ENCODE measurements around the gene DCAF4. TPM values are rescaled to one million over a fixed set of nuclear protein-coding genes. Genes with fewer than 3 reads are reported as not detected.

The DCAF4 gene
- total and polyA plus RNA-seq, 2 donors (not counting 1 experiment from before 2014, with no cell fraction given) = 10.2 to 20.7 TPM

DNA sequence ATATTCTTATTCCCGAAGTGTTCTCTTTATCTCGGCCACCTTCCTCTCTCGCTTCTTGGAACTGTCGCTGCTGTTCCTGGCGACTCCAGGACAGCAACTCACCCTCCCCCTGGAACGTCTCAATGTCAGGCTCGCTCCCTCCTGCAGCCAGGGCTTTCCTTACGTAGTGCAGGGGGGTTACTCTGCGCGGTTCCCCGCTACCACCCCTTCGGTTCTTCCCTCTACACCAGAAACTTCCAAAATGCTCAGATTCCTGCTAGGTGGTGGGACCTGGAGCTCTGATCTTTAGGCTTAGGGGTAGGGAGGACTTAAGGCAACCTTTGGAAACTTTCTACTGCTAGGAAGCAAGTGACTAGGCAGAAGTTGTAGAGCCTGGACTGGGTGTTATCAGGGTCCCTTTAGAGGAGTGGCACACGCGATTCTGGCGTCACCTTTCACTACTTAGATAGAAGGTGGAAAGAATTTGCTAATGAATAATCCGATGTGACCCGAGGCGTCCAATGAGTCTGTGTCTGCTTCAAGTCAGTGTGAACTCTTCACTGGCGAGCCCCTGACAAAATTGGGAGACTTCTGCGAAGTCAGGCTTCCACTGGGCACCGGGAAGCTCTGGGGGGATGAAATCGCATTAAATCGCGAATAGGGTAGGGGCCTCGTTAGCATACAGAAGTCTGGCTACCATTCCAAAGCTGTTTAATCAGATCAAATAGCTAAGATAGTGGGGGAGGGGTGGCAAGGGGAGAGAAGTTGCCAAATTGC lies 31.5 kb upstream of the DCAF4 start:
- peak overlapping the region; percentile 38 for H3K27ac ChIP-seq (ENCODE audit: insufficient read depth, low read length)
- no peaks in the 10 kb centered on the region for H3K36me3 ChIP-seq (ENCODE audit: control insufficient read depth, insufficient read depth, low read length)
- H3K4me1 ChIP-seq (ENCODE audit: control insufficient read depth, extremely low read depth, insufficient read depth, low read length) = peaks cover 12% of the 10 kb centered on the region
- peaks cover 37% of the 10 kb centered on the region for H3K79me2 ChIP-seq (ENCODE audit: control insufficient read depth, insufficient read depth, low read length)
- peak overlapping the region; percentile 98 for H3K4me2 ChIP-seq (ENCODE audit: extremely low read depth, insufficient read depth, low read length)
- no peaks in the 10 kb centered on the region for H3K9me3 ChIP-seq (ENCODE audit: control insufficient read depth, insufficient read depth, low read depth, low read length)
- peak overlapping the region; percentile 85 to 94 (median 91) for H3K4me3 ChIP-seq (replicated peaks in 1 of 4; ENCODE audit: control extremely low read depth in 1 of 4, insufficient read depth in 1 of 4, low read depth in 3 of 4, low read length in 4 of 4)
- TF ChIP-seq, protein P1, sequence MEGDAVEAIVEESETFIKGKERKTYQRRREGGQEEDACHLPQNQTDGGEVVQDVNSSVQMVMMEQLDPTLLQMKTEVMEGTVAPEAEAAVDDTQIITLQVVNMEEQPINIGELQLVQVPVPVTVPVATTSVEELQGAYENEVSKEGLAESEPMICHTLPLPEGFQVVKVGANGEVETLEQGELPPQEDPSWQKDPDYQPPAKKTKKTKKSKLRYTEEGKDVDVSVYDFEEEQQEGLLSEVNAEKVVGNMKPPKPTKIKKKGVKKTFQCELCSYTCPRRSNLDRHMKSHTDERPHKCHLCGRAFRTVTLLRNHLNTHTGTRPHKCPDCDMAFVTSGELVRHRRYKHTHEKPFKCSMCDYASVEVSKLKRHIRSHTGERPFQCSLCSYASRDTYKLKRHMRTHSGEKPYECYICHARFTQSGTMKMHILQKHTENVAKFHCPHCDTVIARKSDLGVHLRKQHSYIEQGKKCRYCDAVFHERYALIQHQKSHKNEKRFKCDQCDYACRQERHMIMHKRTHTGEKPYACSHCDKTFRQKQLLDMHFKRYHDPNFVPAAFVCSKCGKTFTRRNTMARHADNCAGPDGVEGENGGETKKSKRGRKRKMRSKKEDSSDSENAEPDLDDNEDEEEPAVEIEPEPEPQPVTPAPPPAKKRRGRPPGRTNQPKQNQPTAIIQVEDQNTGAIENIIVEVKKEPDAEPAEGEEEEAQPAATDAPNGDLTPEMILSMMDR (conservative IDR thresholded peaks at IDR 0.05 in 1 of 2, IDR thresholded peaks at IDR 0.05 in 1 of 2; ENCODE audit: low read depth in 1 of 2, low read length in 2 of 2) = no peak
- TF ChIP-seq EZH2 (IDR thresholded peaks at IDR 0.05; ENCODE audit: low read length, missing control alignments) = no peak
- peak overlapping the region; percentile 90 for H2AFZ ChIP-seq (ENCODE audit: low read length)
- H3K27me3 ChIP-seq (ENCODE audit: control insufficient read depth, insufficient read depth, low read length) = no peaks in the 10 kb centered on the region
- DNase-seq (ENCODE audit: low read depth in 2 of 2) = peak in 1 of 2 donors; percentile 27
- no peaks in the 10 kb centered on the region for H4K20me1 ChIP-seq (ENCODE audit: control insufficient read depth, extremely low read depth, insufficient read depth, low read length)
- peak overlapping the region; percentile 20 for H3K9ac ChIP-seq (ENCODE audit: insufficient read depth, low read length)

DNA sequence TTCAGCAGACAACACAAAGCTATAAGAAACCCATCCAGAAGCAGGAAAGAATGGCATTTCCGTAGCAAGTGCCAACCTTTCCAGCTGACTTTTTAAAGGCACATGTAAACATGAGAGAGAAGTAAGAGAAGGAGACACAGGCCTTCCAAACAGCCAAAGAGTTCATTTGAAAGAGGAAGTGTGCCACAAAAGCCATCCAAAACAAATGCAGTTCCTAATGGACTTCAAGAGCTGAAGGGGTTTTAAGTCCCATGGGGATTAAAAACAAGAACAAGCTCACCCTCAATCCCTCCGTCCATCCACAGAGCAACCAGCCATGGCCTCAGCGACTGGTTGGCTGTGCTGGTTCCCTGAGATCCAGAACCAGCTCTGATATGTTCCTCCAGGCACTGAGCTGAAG lies 27.8 kb upstream of the DCAF4 start:
- Histone ChIP-seq H3K4me3 (replicated peaks in 1 of 4; ENCODE audit: control extremely low read depth in 1 of 4, insufficient read depth in 1 of 4, low read depth in 3 of 4, low read length in 4 of 4) (no peak overlapping the region), H2AFZ (ENCODE audit: low read length) (no peak overlapping the region), H3K79me2 (ENCODE audit: control insufficient read depth, insufficient read depth, low read length) (peaks cover 3% of the 10 kb centered on the region), H3K9ac (ENCODE audit: insufficient read depth, low read length) (no peak overlapping the region), H3K27me3 (ENCODE audit: control insufficient read depth, insufficient read depth, low read length) (no peaks in the 10 kb centered on the region), H3K36me3 (ENCODE audit: control insufficient read depth, insufficient read depth, low read length) (no peaks in the 10 kb centered on the region), H3K9me3 (ENCODE audit: control insufficient read depth, insufficient read depth, low read depth, low read length) (no peaks in the 10 kb centered on the region), H4K20me1 (ENCODE audit: control insufficient read depth, extremely low read depth, insufficient read depth, low read length) (no peaks in the 10 kb centered on the region), H3K4me1 (ENCODE audit: control insufficient read depth, extremely low read depth, insufficient read depth, low read length) (peaks cover 6% of the 10 kb centered on the region), H3K4me2 (ENCODE audit: extremely low read depth, insufficient read depth, low read length) (no peak overlapping the region), H3K27ac (ENCODE audit: insufficient read depth, low read length) (no peak overlapping the region)
- TF ChIP-seq, protein P1 (conservative IDR thresholded peaks at IDR 0.05 in 1 of 2, IDR thresholded peaks at IDR 0.05 in 1 of 2; ENCODE audit: low read depth in 1 of 2, low read length in 2 of 2) = no peak
- no peak for TF ChIP-seq EZH2 (IDR thresholded peaks at IDR 0.05; ENCODE audit: low read length, missing control alignments)
- no peak for DNase-seq (ENCODE audit: low read depth in 2 of 2)

DNA sequence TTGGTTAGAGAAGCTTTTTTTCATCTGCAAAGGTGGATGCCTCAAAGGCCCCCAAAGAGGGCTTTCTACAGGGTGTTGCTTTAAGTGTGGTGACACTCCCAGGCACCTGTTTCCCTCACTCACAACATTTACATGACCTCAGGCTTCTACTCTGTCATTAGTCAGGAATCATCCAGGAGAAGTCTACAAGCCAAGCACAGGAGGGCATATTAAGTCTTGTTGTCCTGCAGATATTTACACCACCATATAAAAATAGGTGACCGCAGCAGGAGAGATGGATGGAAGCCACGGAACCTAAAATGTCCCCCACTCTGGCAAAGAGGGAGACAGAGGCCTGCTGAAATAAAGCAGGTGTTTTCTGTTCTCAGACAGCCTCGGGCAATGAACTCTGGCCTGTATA lies 24.9 kb upstream of the DCAF4 start:
- no peaks in the 10 kb centered on the region for H3K36me3 ChIP-seq (ENCODE audit: control insufficient read depth, insufficient read depth, low read length)
- H3K9ac ChIP-seq (ENCODE audit: insufficient read depth, low read length) = no peak overlapping the region
- H3K4me1 ChIP-seq (ENCODE audit: control insufficient read depth, extremely low read depth, insufficient read depth, low read length) = peaks cover 7% of the 10 kb centered on the region
- no peaks in the 10 kb centered on the region for H3K27me3 ChIP-seq (ENCODE audit: control insufficient read depth, insufficient read depth, low read length)
- H3K9me3 ChIP-seq (ENCODE audit: control insufficient read depth, insufficient read depth, low read depth, low read length) = no peaks in the 10 kb centered on the region
- H4K20me1 ChIP-seq (ENCODE audit: control insufficient read depth, extremely low read depth, insufficient read depth, low read length) = no peaks in the 10 kb centered on the region
- no peak overlapping the region for H2AFZ ChIP-seq (ENCODE audit: low read length)
- H3K27ac ChIP-seq (ENCODE audit: insufficient read depth, low read length) = no peak overlapping the region
- H3K4me3 ChIP-seq (replicated peaks in 1 of 4; ENCODE audit: control extremely low read depth in 1 of 4, insufficient read depth in 1 of 4, low read depth in 3 of 4, low read length in 4 of 4) = no peak overlapping the region
- no peaks in the 10 kb centered on the region for H3K79me2 ChIP-seq (ENCODE audit: control insufficient read depth, insufficient read depth, low read length)
- no peak for DNase-seq (ENCODE audit: low read depth in 2 of 2)
- no peak overlapping the region for H3K4me2 ChIP-seq (ENCODE audit: extremely low read depth, insufficient read depth, low read length)
- no peak for TF ChIP-seq EZH2 (IDR thresholded peaks at IDR 0.05; ENCODE audit: low read length, missing control alignments)
- TF ChIP-seq, protein P1 (conservative IDR thresholded peaks at IDR 0.05 in 1 of 2, IDR thresholded peaks at IDR 0.05 in 1 of 2; ENCODE audit: low read depth in 1 of 2, low read length in 2 of 2) = no peak
